ENCODE results near the gene AKAP9. TPM values are rescaled to one million over a fixed set of nuclear protein-coding genes. Genes with fewer than 3 reads are reported as not detected.
"Not testable (repeated sequence)": the region's sequence is repeated elsewhere in the genome, so short reads cannot be mapped to it uniquely, and the experiment has no call there.

The AKAP9 gene
- total and polyA plus RNA-seq, 4 donors: 13.8 to 81.2 (median 38.6) TPM

DNA sequence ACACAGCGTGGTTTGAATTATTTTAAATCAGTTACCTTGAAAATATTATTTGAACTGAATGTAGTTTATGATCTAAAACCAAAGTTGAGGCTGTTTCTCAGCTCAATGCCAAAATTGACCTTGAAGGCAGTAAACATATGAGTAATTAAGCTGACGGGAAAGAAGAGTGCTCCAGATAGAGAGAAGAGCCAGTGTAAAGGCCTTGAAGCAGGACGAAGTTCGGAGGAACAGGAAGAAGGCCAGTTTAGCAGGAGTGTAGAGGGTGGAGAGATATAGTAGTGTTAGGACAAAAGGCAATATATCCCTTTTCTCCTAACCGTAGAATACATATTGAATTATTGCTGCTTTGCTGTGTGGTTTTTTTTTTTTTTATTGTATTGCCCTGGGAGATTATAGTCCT, 130.4 kb downstream of the AKAP9 start:
- no peak overlapping the region for H3K27ac ChIP-seq (ENCODE audit: low read depth in 1 of 2, low read length in 2 of 2)
- peaks cover 0 to 2% of the 10 kb centered on the region in 2 donors for H3K36me3 ChIP-seq (ENCODE audit: control insufficient read depth in 1 of 2, insufficient read depth in 2 of 2, low read length in 1 of 2)
- no peak overlapping the region for H3K4me3 ChIP-seq (ENCODE audit: low read length in 2 of 2)
- 87 to 89% methylated on average over 5 of the region's 5 CpGs for WGBS, 2 donors
- H3K9me3 ChIP-seq (ENCODE audit: control insufficient read depth, low read length): no peaks in the 10 kb centered on the region
- intact Hi-C loops (cut with DNase I): no loop called here
- no peak for DNase-seq
- H3K4me1 ChIP-seq (ENCODE audit: control insufficient read depth in 1 of 2, insufficient read depth in 2 of 2, low read length in 2 of 2): no peaks in the 10 kb centered on the region
- ATAC-seq (ENCODE audit: low FRiP score): no peak
- H3K27me3 ChIP-seq (ENCODE audit: control insufficient read depth in 1 of 2, insufficient read depth in 2 of 2, low read length in 1 of 2): no peaks in the 10 kb centered on the region

GRCh38 chr7:92072121-92072520, 131.5 kb downstream of the AKAP9 start:
- no peak overlapping the region for H3K27ac ChIP-seq (ENCODE audit: low read depth in 1 of 2, low read length in 2 of 2)
- no peak overlapping the region for H3K4me3 ChIP-seq (ENCODE audit: low read length in 2 of 2)
- DNase-seq (no peak), ATAC-seq (ENCODE audit: low FRiP score) (no peak)
- intact Hi-C loops (cut with DNase I): no loop called here
- no peaks in the 10 kb centered on the region for H3K9me3 ChIP-seq (ENCODE audit: control insufficient read depth, low read length)
- no peaks in the 10 kb centered on the region for H3K4me1 ChIP-seq (ENCODE audit: control insufficient read depth in 1 of 2, insufficient read depth in 2 of 2, low read length in 2 of 2)
- no peaks in the 10 kb centered on the region for H3K27me3 ChIP-seq (ENCODE audit: control insufficient read depth in 1 of 2, insufficient read depth in 2 of 2, low read length in 1 of 2)
- H3K36me3 ChIP-seq (ENCODE audit: control insufficient read depth in 1 of 2, insufficient read depth in 2 of 2, low read length in 1 of 2): no peaks in the 10 kb centered on the region
- 72 to 73% methylated on average over 1 of the region's 1 CpG for WGBS, 2 donors

DNA sequence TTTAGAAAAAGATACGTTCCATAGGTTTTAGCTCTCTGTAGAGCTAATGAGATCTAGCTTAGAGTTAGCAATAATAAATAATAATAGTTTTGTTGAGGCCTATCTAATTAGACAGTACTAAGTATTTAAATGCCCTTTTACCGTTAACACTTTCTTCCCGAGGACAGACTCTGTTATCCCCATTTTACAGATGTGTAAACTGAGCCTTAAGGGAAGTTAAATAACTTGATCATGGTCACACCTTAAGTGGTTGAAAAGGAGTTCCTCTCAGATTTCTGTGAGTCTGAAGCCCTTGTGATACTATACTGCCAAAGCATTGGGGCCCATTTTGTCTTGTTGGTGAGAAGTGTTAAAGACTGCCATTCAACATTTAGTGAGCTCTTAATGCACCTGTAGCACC, 132.0 kb downstream of the AKAP9 start:
- H3K9me3 ChIP-seq (ENCODE audit: control insufficient read depth, low read length): no peaks in the 10 kb centered on the region
- H3K36me3 ChIP-seq (ENCODE audit: control insufficient read depth in 1 of 2, insufficient read depth in 2 of 2, low read length in 1 of 2): no peaks in the 10 kb centered on the region
- no peak overlapping the region for H3K4me3 ChIP-seq (ENCODE audit: low read length in 2 of 2)
- H3K4me1 ChIP-seq (ENCODE audit: control insufficient read depth in 1 of 2, insufficient read depth in 2 of 2, low read length in 2 of 2): no peaks in the 10 kb centered on the region
- DNase-seq (no peak), ATAC-seq (ENCODE audit: low FRiP score) (no peak)
- WGBS, 2 donors: 97 to 98% methylated on average over 3 of the region's 3 CpGs
- H3K27ac ChIP-seq (ENCODE audit: low read depth in 1 of 2, low read length in 2 of 2): no peak overlapping the region
- no peaks in the 10 kb centered on the region for H3K27me3 ChIP-seq (ENCODE audit: control insufficient read depth in 1 of 2, insufficient read depth in 2 of 2, low read length in 1 of 2)
- intact Hi-C loops (cut with DNase I): no loop called here

GRCh38 chr7:92075455-92076158, 134.9 kb downstream of the AKAP9 start:
- Histone ChIP-seq H3K4me3 (ENCODE audit: low read length in 2 of 2) (no peak overlapping the region), H3K27ac (ENCODE audit: low read depth in 1 of 2, low read length in 2 of 2) (no peak overlapping the region), H3K36me3 (ENCODE audit: control insufficient read depth in 1 of 2, insufficient read depth in 2 of 2, low read length in 1 of 2) (no peaks in the 10 kb centered on the region), H3K27me3 (ENCODE audit: control insufficient read depth in 1 of 2, insufficient read depth in 2 of 2, low read length in 1 of 2) (no peaks in the 10 kb centered on the region), H3K4me1 (ENCODE audit: control insufficient read depth in 1 of 2, insufficient read depth in 2 of 2, low read length in 2 of 2) (no peaks in the 10 kb centered on the region), H3K9me3 (ENCODE audit: control insufficient read depth, low read length) (no peaks in the 10 kb centered on the region)
- DNase-seq (no peak), ATAC-seq (ENCODE audit: low FRiP score) (no peak)
- intact Hi-C loops (cut with DNase I): no loop called here
- WGBS, 2 donors: 86 to 91% methylated on average over 4 of the region's 4 CpGs

DNA sequence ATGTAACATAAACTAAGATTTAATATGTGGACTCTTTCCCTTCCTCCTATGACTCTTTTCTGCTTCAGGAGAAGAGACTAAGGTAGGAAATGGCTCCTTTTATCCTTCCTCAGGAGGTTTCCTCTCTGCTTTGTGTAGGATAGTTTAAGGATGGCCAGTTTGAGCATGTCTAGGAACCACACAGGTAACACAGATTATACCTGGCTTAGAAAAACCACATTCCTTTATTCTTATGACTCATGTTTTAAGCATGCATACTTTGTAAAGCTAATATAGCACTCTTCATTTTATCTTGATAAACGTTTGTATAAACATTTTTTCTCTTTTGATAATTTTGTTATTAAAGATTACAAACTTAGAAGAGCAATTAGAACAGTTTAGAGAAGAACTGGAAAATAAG, 135.8 kb downstream of the AKAP9 start:
- WGBS, 2 donors: 8 to 16% methylated on average over 1 of the region's 1 CpG

DNA sequence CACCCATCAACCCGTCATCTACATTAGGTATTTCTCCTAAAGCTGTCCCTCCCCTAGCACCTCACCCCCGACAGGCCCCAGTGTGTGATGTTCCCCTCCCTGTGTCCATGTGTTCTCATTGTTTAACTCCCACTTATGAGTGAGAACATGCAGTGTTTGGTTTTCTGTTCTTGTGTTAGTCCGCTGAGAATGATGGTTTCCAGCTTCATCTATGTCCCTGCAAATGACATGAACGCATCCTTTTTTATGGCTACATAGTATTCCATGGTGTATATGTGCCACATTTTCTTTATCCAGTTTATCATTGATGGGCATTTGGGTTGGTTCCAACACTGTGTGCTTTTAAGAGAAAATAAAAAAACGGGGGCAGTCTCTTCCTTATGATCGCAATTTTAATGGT, 143.3 kb downstream of the AKAP9 start:
- H3K27me3 ChIP-seq (ENCODE audit: control insufficient read depth in 1 of 2, insufficient read depth in 2 of 2, low read length in 1 of 2); DNase-seq; intact Hi-C loops (cut with DNase I); H3K36me3 ChIP-seq (ENCODE audit: control insufficient read depth in 1 of 2, insufficient read depth in 2 of 2, low read length in 1 of 2); H3K27ac ChIP-seq (ENCODE audit: low read depth in 1 of 2, low read length in 2 of 2); H3K9me3 ChIP-seq (ENCODE audit: control insufficient read depth, low read length); ATAC-seq (ENCODE audit: low FRiP score); H3K4me3 ChIP-seq (ENCODE audit: low read length in 2 of 2); H3K4me1 ChIP-seq (ENCODE audit: control insufficient read depth in 1 of 2, insufficient read depth in 2 of 2, low read length in 2 of 2): not testable (repeated sequence)
- WGBS, 2 donors: 98% methylated on average over 6 of the region's 6 CpGs

More for the DNA sequence above, 135.8 kb downstream of the AKAP9 start:
- Histone ChIP-seq H3K4me3 (ENCODE audit: low read length in 2 of 2) (no peak overlapping the region), H3K27ac (ENCODE audit: low read depth in 1 of 2, low read length in 2 of 2) (no peak overlapping the region), H3K9me3 (ENCODE audit: control insufficient read depth, low read length) (no peaks in the 10 kb centered on the region), H3K27me3 (ENCODE audit: control insufficient read depth in 1 of 2, insufficient read depth in 2 of 2, low read length in 1 of 2) (no peaks in the 10 kb centered on the region), H3K36me3 (ENCODE audit: control insufficient read depth in 1 of 2, insufficient read depth in 2 of 2, low read length in 1 of 2) (no peaks in the 10 kb centered on the region), H3K4me1 (ENCODE audit: control insufficient read depth in 1 of 2, insufficient read depth in 2 of 2, low read length in 2 of 2) (no peaks in the 10 kb centered on the region)
- DNase-seq (no peak), ATAC-seq (ENCODE audit: low FRiP score) (no peak)
- intact Hi-C loops (cut with DNase I): no loop called here

DNA sequence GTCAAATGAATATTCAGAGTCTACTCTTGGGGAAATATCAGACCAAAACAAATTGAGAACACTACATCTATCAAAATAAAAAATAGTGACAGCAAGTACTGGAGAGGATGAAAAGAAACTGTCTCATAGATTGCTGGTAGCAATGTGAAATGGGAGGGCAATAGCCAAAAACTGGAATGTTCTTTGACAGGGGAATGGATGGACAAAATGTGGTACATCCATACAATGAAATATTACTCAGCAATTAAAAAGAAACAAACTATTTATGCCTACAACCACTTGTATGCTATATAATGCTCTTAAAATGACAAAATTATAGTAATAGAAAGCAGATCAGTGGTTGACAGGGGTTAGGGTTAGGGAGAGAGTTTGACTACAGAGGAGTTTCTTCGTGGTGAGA, 147.6 kb downstream of the AKAP9 start:
- 98 to 100% methylated on average over 1 of the region's 1 CpG for WGBS, 2 donors
- no peaks in the 10 kb centered on the region for H3K4me1 ChIP-seq (ENCODE audit: control insufficient read depth in 1 of 2, insufficient read depth in 2 of 2, low read length in 2 of 2)
- H3K36me3 ChIP-seq (ENCODE audit: control insufficient read depth in 1 of 2, insufficient read depth in 2 of 2, low read length in 1 of 2): peaks cover 0 to 6% of the 10 kb centered on the region in 2 donors
- ATAC-seq (ENCODE audit: low FRiP score) (no peak), DNase-seq (no peak)
- H3K27me3 ChIP-seq (ENCODE audit: control insufficient read depth in 1 of 2, insufficient read depth in 2 of 2, low read length in 1 of 2): no peaks in the 10 kb centered on the region
- H3K9me3 ChIP-seq (ENCODE audit: control insufficient read depth, low read length): no peaks in the 10 kb centered on the region
- intact Hi-C loops (cut with DNase I): no loop called here
- no peak overlapping the region for H3K4me3 ChIP-seq (ENCODE audit: low read length in 2 of 2)
- no peak overlapping the region for H3K27ac ChIP-seq (ENCODE audit: low read depth in 1 of 2, low read length in 2 of 2)

DNA sequence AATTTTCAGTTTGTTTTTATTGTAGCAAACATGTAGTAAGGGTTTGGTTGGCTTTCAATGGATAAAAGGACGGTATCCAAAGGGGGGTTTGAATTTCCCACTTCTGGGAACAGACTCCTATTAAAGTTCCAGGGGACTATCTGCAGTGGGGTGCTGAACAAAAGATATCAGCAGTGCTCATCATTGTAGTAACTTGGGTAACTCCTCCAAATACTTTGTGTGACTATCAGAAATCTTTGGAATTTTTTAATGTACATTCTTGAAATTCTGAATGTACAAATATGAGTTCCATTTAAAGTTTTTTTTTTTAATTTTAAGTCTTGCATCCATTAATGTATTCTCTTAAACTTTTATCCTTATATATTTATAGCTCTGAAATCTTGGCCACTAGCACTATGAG, 151.5 kb downstream of the AKAP9 start:
- WGBS, 2 donors: 71 to 78% methylated on average over 1 of the region's 1 CpG
- no peak overlapping the region for H3K4me3 ChIP-seq (ENCODE audit: low read length in 2 of 2)
- no peaks in the 10 kb centered on the region for H3K4me1 ChIP-seq (ENCODE audit: control insufficient read depth in 1 of 2, insufficient read depth in 2 of 2, low read length in 2 of 2)
- ATAC-seq (ENCODE audit: low FRiP score) (no peak), DNase-seq (no peak)
- H3K27me3 ChIP-seq (ENCODE audit: control insufficient read depth in 1 of 2, insufficient read depth in 2 of 2, low read length in 1 of 2): no peaks in the 10 kb centered on the region
- H3K36me3 ChIP-seq (ENCODE audit: control insufficient read depth in 1 of 2, insufficient read depth in 2 of 2, low read length in 1 of 2): peaks cover 7 to 10% of the 10 kb centered on the region in 2 donors
- no peak overlapping the region for H3K27ac ChIP-seq (ENCODE audit: low read depth in 1 of 2, low read length in 2 of 2)
- H3K9me3 ChIP-seq (ENCODE audit: control insufficient read depth, low read length): no peaks in the 10 kb centered on the region
- intact Hi-C loops (cut with DNase I): no loop called here

DNA sequence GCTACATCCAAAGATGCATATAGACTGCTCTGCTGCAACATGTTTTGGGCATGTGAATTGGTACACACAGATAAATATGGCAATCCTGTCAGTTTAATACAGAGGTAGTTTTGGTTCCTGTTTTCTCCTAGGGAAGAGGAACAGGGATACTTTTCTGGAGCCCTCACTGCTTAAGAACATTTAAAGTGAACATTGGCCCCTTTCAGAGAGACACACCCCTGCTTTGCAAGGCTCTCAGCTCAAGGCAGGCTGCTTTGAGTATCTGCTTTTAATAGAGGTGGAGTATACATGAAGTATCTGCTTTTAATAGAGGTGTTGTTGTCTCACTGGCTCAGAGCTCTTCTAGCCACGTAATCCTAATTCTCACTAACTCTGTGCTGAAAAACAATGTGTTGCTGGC, 154.7 kb downstream of the AKAP9 start:
- peak overlapping the region in 1 of 2 donors; percentile 28 for H3K27ac ChIP-seq (ENCODE audit: low read depth in 1 of 2, low read length in 2 of 2)
- no peak for ATAC-seq (ENCODE audit: low FRiP score)
- peaks cover 9 to 17% of the 10 kb centered on the region in 2 donors for H3K36me3 ChIP-seq (ENCODE audit: control insufficient read depth in 1 of 2, insufficient read depth in 2 of 2, low read length in 1 of 2)
- WGBS, 2 donors: 50 to 60% methylated on average over 1 of the region's 1 CpG
- no peaks in the 10 kb centered on the region for H3K4me1 ChIP-seq (ENCODE audit: control insufficient read depth in 1 of 2, insufficient read depth in 2 of 2, low read length in 2 of 2)
- intact Hi-C loops (cut with DNase I): no loop called here
- no peaks in the 10 kb centered on the region for H3K9me3 ChIP-seq (ENCODE audit: control insufficient read depth, low read length)
- no peak overlapping the region for H3K4me3 ChIP-seq (ENCODE audit: low read length in 2 of 2)
- no peak for DNase-seq
- no peaks in the 10 kb centered on the region for H3K27me3 ChIP-seq (ENCODE audit: control insufficient read depth in 1 of 2, insufficient read depth in 2 of 2, low read length in 1 of 2)
